B cell (primary cell): ENCODE measurements around the gene TAF11L7. TPM values are rescaled to one million over a fixed set of nuclear protein-coding genes. Genes with fewer than 3 reads are reported as not detected.
"Not testable (repeated sequence)": the region's sequence is repeated elsewhere in the genome, so short reads cannot be mapped to it uniquely, and the experiment has no call there.

Experiments
- ATAC-seq: fragments of 200-7000 bp; cut with Tn5 transposase; one replicate; pipeline ENCODE4 v1.10.0; 2021; ENCODE audit warnings: low read depth, mild to moderate bottlenecking, moderate number of reproducible peaks, moderate library complexity
- CTCF ChIA-PET: fragments of 350-600 bp; sonication (Branson Sonifier 250); formaldehyde crosslinking; loops from one replicate; lab custom pipeline; 2021; ENCODE audit warnings: antibody characterized with exemption, inconsistent platforms; lab: Charles Lee
- POLR2A ChIA-PET: fragments of 350-600 bp; sonication (Branson Sonifier 250); formaldehyde crosslinking; loops from one replicate; lab custom pipeline; 2021; ENCODE audit warnings: antibody characterized with exemption; lab: Charles Lee
- DNase-seq: peaks from one replicate; pipeline ENCODE4 v3.0.0; 2013
- H2AFZ ChIP-seq: 2 replicates; pipeline ENCODE4 v1.6.1; 2012; ENCODE audit warnings: mild to moderate bottlenecking, low read depth, low read length; ENCODE audit not compliant: insufficient read depth, poor library complexity, severe bottlenecking
- H3K27ac ChIP-seq, 2 donors: 1 replicate in 1 of 2; 2 replicates in 1 of 2; pipeline ENCODE4 v1.5.1; 2012 to 2013; ENCODE audit warnings: low read length in 2 of 2, mild to moderate bottlenecking in 2 of 2, moderate library complexity in 1 of 2
- H3K27me3 ChIP-seq, 4 experiments: fragments of 200-600 bp in 1 of 4; sonication (generic) in 1 of 4; replicated peaks in 1 of 4; 1 replicate in 2 of 4; 2 replicates in 2 of 4; pipeline versions ENCODE4 v1.6.1 to v1.7.0; 2013 to 2016; ENCODE audit warnings: low read length in 3 of 4, mild to moderate bottlenecking in 2 of 4, mixed read lengths in 1 of 4, moderate library complexity in 1 of 4; ENCODE audit not compliant: insufficient read depth in 4 of 4, control insufficient read depth in 3 of 4; ENCODE audit errors: control extremely low read depth in 1 of 4
- H3K36me3 ChIP-seq, 2 experiments: replicated peaks in 1 of 2; 1 replicate in 1 of 2; 2 replicates in 1 of 2; pipeline versions ENCODE4 v1.6.1 to v1.7.1; 2013; ENCODE audit warnings: low read length in 1 of 2; ENCODE audit not compliant: insufficient read depth in 2 of 2, control insufficient read depth in 1 of 2; ENCODE audit errors: control extremely low read depth in 1 of 2, extremely low read depth in 1 of 2
- H3K4me1 ChIP-seq, 2 donors: fragments of 200-600 bp in 1 of 2; sonication (generic) in 1 of 2; 1 replicate in 1 of 2; 2 replicates in 1 of 2; pipeline versions ENCODE4 v1.5.1 to v1.6.1; 2013 to 2017; ENCODE audit warnings: low read length in 2 of 2; ENCODE audit not compliant: control insufficient read depth in 2 of 2, insufficient read depth in 2 of 2
- H3K4me2 ChIP-seq: replicated peaks from 2 replicates; pipeline ENCODE3; 2012; ENCODE audit warnings: mild to moderate bottlenecking, low read depth, low read length; ENCODE audit not compliant: poor library complexity, severe bottlenecking
- H3K4me3 ChIP-seq, 5 experiments: fragments of 200-600 bp in 1 of 5; sonication (generic) in 1 of 5; 1 replicate in 3 of 5; 2 replicates in 2 of 5; pipeline versions ENCODE4 v1.5.1 to v1.7.0; 2011 to 2016; ENCODE audit warnings: low read length in 4 of 5, mild to moderate bottlenecking in 4 of 5, low read depth in 2 of 5, control low read depth in 1 of 5, moderate library complexity in 1 of 5; ENCODE audit not compliant: insufficient read depth in 1 of 5; ENCODE audit errors: control extremely low read depth in 1 of 5, extremely low read depth in 1 of 5
- H3K79me2 ChIP-seq: fragments of 200-600 bp; sonication (generic); one replicate; pipeline ENCODE4 v1.6.0; 2016; ENCODE audit warnings: low read length; ENCODE audit not compliant: control insufficient read depth, insufficient read depth
- H3K9ac ChIP-seq: fragments of 200-600 bp; sonication (generic); 2 replicates; pipeline ENCODE4 v1.6.1; 2017; ENCODE audit warnings: mild to moderate bottlenecking, low read length, moderate library complexity
- H3K9me3 ChIP-seq, 3 donors: one replicate each; pipeline versions ENCODE4 v1.6.1 to v1.7.1; 2013; ENCODE audit warnings: low read length in 2 of 3; ENCODE audit not compliant: control insufficient read depth in 2 of 3, insufficient read depth in 1 of 3; ENCODE audit errors: control extremely low read depth in 1 of 3
- H4K20me1 ChIP-seq: 2 replicates; pipeline ENCODE4 v1.6.0; 2012; ENCODE audit warnings: mild to moderate bottlenecking, low read length; ENCODE audit not compliant: insufficient read depth, control insufficient read depth, poor library complexity, severe bottlenecking
- H3K27ac Mint-ChIP-seq: one replicate; pipeline ENCODE4 v1.8.0; 2021; ENCODE audit warnings: mixed read lengths
- H3K27me3 Mint-ChIP-seq: one replicate; pipeline ENCODE4 v1.8.0; 2021; ENCODE audit warnings: mixed read lengths
- H3K4me1 Mint-ChIP-seq: one replicate; pipeline ENCODE4 v1.8.0; 2021; ENCODE audit warnings: mixed read lengths
- H3K4me3 Mint-ChIP-seq: one replicate; pipeline ENCODE4 v1.8.0; 2021; ENCODE audit warnings: mixed read lengths
- H3K9me3 Mint-ChIP-seq: one replicate; pipeline ENCODE4 v1.8.0; 2022; ENCODE audit warnings: mixed read lengths; ENCODE audit not compliant: insufficient read depth
- WGBS: methylation state at CpG from one replicate; pipeline ENCODE4 v1.1.5; 2013; ENCODE audit warnings: missing lambda C conversion rate; ENCODE audit not compliant: insufficient coverage; 5-methylcytosine and 5-hydroxymethylcytosine counted together
- intact Hi-C: fragments of 100-400 bp; cut with micrococcal nuclease; formaldehyde crosslinking; loops from one replicate; pipeline ENCODE4 v1.10.0; 2022
- polyA plus RNA-seq: library from polyadenylated mRNA; depleted of rRNA; stranded (reverse); fragments of >200 nt; gene quantifications from 2 replicates; pipeline ENCODE4 v1.2.3, GENCODE V29; 2012
- total RNA-seq, 2 donors: library from RNA; stranded (reverse); fragments of 120-200 nt in 1 of 2; gene quantifications; 1 replicate in 1 of 2; 2 replicates in 1 of 2; pipeline versions ENCODE4 v1.2.3 to v1.2.4, GENCODE V29; 2013 to 2022

The TAF11L7 gene
- total and polyA plus RNA-seq, 2 donors (not counting 1 experiment from before 2014, with no cell fraction given) = not detected

DNA sequence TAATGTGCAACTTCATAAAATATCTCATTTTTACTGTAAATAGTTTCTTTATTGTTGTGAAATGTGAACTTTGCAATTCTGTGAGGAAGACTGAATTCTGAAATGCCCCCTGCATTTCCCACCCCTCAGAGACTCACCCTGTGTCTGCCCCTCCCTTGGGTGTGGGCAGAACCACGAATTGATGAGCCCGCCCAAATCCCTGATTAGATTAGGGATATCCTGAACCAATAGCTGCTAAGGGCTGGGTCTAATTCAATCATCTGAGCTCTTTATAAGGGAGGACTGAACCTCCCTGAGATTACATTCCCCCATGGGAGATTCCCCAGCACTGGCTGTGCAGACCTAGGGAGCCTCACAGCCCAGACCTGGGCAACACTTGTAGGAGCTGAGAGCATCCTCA is 24.5 kb upstream of the TAF11L7 start, which contains the start of gene TAF11L12:
TSS of gene TAF11L12 (plus strand) at position 301 of the 400 bp plus-strand sequence.
- H3K27ac ChIP-seq, H3K79me2 ChIP-seq, H3K9ac ChIP-seq, H2AFZ ChIP-seq, H3K9me3 Mint-ChIP-seq, POLR2A ChIA-PET, H4K20me1 ChIP-seq, H3K4me1 Mint-ChIP-seq, H3K27me3 Mint-ChIP-seq, CTCF ChIA-PET, H3K4me1 ChIP-seq, H3K4me2 ChIP-seq, H3K36me3 ChIP-seq, DNase-seq, ATAC-seq, H3K4me3 ChIP-seq, intact Hi-C loops, H3K4me3 Mint-ChIP-seq, H3K27me3 ChIP-seq, H3K27ac Mint-ChIP-seq, H3K9me3 ChIP-seq: not testable (repeated sequence)
- WGBS = 83% methylated on average over 2 of the region's 2 CpGs

DNA sequence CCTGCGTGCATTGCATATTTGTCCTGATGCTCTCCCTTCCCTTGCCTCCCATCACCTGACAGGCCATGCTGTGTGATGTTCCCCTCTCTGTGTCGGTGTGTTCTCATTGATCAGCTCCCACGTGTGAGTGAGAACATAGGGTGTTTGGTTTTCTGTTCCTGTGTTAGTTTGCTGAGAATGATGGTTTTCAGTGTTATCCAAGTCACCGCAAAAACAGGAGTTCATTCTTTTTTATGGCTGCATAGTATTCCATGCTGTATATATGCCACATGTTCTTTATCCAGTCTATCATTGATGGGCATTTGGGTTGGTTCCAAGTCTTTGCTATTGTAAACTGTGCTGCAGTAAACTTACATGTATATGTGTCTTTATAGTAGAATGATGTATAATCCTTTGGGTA is 21.9 kb upstream of the TAF11L7 start:
- H3K4me2 ChIP-seq, H3K79me2 ChIP-seq, DNase-seq, H3K4me3 Mint-ChIP-seq, H3K9me3 ChIP-seq, H3K27me3 ChIP-seq, ATAC-seq, H4K20me1 ChIP-seq, POLR2A ChIA-PET, H3K27ac Mint-ChIP-seq, H3K36me3 ChIP-seq, CTCF ChIA-PET, intact Hi-C loops, H3K27ac ChIP-seq, H3K9ac ChIP-seq, H3K27me3 Mint-ChIP-seq, H2AFZ ChIP-seq, H3K9me3 Mint-ChIP-seq, H3K4me1 Mint-ChIP-seq, H3K4me1 ChIP-seq, H3K4me3 ChIP-seq: not testable (repeated sequence)
- WGBS = 80% methylated on average over 1 of the region's 4 CpGs
